GM10266 (cell line): ENCODE data around the gene PGPEP1.
"Not testable (repeated sequence)": the region's sequence is repeated elsewhere in the genome, so short reads cannot be mapped to it uniquely, and the experiment has no call there.

Experiments used
- DNase-seq: peaks from one replicate; pipeline ENCODE4 v3.0.0; 2012; ENCODE audit errors: extremely low spot score
- CTCF ChIP-seq: IDR thresholded peaks from 2 replicates; pipeline ENCODE4 v1.5.1; 2012; ENCODE audit warnings: mild to moderate bottlenecking, low read depth; ENCODE audit not compliant: control insufficient read depth, insufficient read depth; ENCODE audit errors: missing control alignments

Gene PGPEP1

GRCh38 chr19:18397242-18398202, 57.1 kb downstream of the PGPEP1 start, which contains the start of gene LRRC25:
Gene LRRC25, minus strand, starts transcription at chr19:18397622. Its CDS starts 659 bp downstream, at chr19:18396963.
- peak; percentile 65 for DNase-seq
- no peak for TF ChIP-seq CTCF

DNA sequence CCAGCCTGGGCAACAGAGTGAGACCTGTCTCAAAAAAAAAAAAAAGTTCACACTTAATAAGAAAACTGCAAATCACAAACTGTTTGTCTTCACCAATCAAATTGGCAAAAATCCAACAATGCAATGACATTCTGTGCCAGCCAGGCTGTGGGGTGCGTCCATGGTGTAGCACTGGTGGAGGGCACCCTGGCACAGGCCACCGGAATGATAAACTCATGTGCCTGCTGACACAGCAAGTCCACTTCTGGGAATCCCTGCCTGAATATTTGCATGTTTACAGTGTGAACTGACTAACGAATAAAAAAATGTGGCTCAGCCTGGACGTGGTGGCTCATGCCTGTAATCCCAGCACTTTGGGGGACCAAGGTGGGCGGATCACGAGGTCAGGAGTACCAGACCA, 58.6 kb downstream of the PGPEP1 start:
- no peak for TF ChIP-seq CTCF
- DNase-seq = no peak

DNA sequence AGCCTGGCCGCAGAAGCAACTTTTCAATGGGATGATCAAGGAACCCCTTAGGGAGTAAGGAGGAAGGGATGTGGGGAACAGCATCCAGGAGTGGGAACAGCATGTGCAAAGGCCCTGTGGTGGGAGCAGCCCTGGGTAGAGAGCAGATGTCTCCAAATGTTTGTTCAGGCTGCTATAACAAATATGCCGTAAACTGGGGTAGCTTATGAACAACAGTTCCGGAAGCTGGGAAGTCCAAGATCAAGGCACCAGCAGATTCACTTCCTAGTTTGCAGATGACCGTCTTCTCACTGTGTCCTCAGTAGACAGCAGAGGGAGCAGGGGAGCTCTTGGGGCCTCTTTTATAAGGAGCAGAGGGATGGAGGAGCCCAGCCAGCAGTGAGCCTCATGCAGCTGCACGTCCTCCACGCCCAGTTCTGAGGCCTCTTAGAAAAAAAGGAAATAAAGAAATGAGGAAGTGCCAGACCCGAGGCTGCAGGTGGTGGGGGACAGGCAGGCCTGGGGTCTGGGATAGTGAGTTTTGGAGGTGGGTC, 61.2 kb downstream of the PGPEP1 start:
- peak; percentile 55 for DNase-seq

DNA sequence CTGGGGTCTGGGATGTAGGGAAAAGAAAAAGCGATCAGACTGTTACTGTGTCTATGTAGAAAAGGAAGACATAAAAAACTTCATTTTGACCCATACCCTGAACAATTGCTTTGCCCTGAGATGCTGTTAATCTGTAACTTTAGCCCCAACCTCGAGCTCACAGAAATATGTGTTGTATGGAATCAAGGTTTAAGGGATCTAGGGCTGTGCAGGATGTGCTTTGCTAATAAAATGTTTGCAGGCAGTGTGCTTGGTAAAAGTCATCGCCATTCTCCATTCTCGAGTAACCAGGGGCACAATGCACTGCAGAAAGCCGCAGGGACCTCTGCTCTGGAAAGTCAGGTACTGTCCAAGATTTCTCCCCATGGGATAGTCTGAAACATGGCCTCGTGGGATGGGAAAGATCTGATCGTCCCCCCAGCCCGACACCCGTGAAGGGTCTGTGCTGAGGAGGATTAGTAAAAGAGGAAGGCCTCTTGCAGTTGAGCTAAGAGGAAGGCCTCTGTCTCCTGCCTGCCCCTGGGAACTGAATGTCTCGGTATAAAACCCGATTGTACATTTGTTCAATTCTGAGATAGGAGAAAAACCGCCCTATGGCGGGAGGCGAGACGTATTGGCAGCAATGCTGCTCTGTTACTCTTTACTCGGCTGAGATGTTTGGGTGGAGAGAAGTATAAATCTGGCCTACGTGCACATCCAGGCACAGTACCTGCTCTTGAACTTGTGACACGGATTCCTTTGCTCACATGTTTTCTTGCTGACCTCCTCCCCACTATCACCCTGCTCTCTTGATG, 62.3 kb downstream of the PGPEP1 start:
- not testable (repeated sequence) for DNase-seq

More for the DNA sequence above, 61.2 kb downstream of the PGPEP1 start:
- TF ChIP-seq CTCF = peak; percentile 32

DNA sequence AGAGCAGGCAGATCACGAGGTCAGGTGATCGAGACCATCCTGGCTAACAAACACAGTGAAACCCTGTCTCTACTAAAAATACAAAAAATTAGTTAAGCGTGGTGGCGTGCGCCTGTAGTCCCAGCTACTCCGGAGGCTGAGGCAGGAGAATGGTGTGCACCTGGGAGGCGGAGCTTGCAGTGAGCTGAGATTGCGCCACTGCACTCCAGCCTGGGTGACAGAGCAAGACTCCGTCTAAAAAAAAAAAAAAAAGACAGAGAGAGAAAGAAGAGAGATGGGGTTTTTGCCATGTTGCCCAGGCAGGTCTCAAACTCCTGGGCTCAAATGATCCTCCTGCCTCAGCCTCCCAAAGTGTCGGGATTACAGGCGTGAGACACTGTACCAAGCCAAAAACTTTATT, 65.4 kb downstream of the PGPEP1 start:
- not testable (repeated sequence) for DNase-seq

GRCh38 chr19:18406749-18407148, 66.4 kb downstream of the PGPEP1 start:
- no peak for TF ChIP-seq CTCF
- no peak for DNase-seq

- peak; percentile 48 for TF ChIP-seq CTCF
- DNase-seq = peak; percentile 75
Observed at GRCh38 chr19:18408053-18408476, 67.7 kb downstream of the PGPEP1 start.
